Kidney (tissue), 14 donors: ENCODE measurements around the gene NEDD9. TPM values are rescaled to one million over a fixed set of nuclear protein-coding genes. Genes with fewer than 3 reads are reported as not detected.

Experiments used
- DNase-seq, 5 donors: peaks; one replicate each; pipeline ENCODE4 v3.0.0-alpha.2; 2013 to 2020
- FAIRE-seq: peaks from 2 replicates; lab custom pipeline; 2012; peaks lifted over from hg19 to GRCh38; lab: Jason Lieb, UNC
- H3K27ac ChIP-seq, 2 donors: one replicate each; pipeline ENCODE4 v1.7.0; 2013; ENCODE audit warnings: low read depth in 2 of 2, low read length in 2 of 2, inconsistent platforms in 1 of 2
- H3K27me3 ChIP-seq: one replicate; pipeline ENCODE4 v1.7.1; 2013; ENCODE audit warnings: low read length, inconsistent platforms; ENCODE audit not compliant: control insufficient read depth, insufficient read depth
- H3K36me3 ChIP-seq, 3 donors: one replicate each; pipeline versions ENCODE4 v1.7.0 to v1.7.1; 2013; ENCODE audit warnings: low read length in 3 of 3, control low read depth in 1 of 3, inconsistent platforms in 1 of 3; ENCODE audit not compliant: insufficient read depth in 3 of 3, control insufficient read depth in 2 of 3
- H3K4me1 ChIP-seq, 3 donors: one replicate each; pipeline versions ENCODE4 v1.7.0 to v1.7.1; 2013; ENCODE audit warnings: low read length in 3 of 3, inconsistent platforms in 1 of 3, low read depth in 1 of 3; ENCODE audit not compliant: control insufficient read depth in 2 of 3, insufficient read depth in 2 of 3
- H3K4me3 ChIP-seq, 3 donors: one replicate each; pipeline versions ENCODE4 v1.7.0 to v1.8.1; 2013; ENCODE audit warnings: low read length in 3 of 3, control low read depth in 1 of 3, inconsistent platforms in 1 of 3
- H3K9ac ChIP-seq, 3 donors: one replicate each; pipeline versions ENCODE4 v1.7.0 to v1.7.1; 2013; ENCODE audit warnings: low read length in 3 of 3, control low read depth in 1 of 3, inconsistent platforms in 1 of 3
- H3K9me3 ChIP-seq, 3 donors: one replicate each; pipeline versions ENCODE4 v1.7.0 to v1.7.1; 2013; ENCODE audit warnings: low read length in 3 of 3, control low read depth in 1 of 3, inconsistent platforms in 1 of 3; ENCODE audit not compliant: control insufficient read depth in 2 of 3, insufficient read depth in 1 of 3
- intact Hi-C: fragments of 100-400 bp; cut with DNase I; formaldehyde crosslinking; loops from one replicate; pipeline ENCODE4 v1.11.1; 2022
- polyA plus RNA-seq: library from polyadenylated mRNA; stranded (reverse); fragments of 350-450 nt; fragmentation: Illumina TruSeq; extraction: RNeasy Lipid Tissue Mini Kit (QIAGEN cat#74804); gene quantifications from one replicate; pipeline ENCODE4 v1.2.3, GENCODE V29; 2014; ENCODE audit warnings: low read depth, low replicate concordance; ENCODE audit not compliant: insufficient read depth
- total RNA-seq: library from RNA; stranded (reverse); fragmentation: NEBNext Ultra II Directional; extraction: Animal tissue kit (Norgen Biotek cat#: 25700); gene quantifications from one replicate; pipeline ENCODE4 v1.2.1, GENCODE V29; 2021
- TF ChIP-seq, protein P1 (sequence below): IDR thresholded peaks from 3 replicates; pipeline ENCODE4 v1.5.1; 2012; ENCODE audit warnings: mild to moderate bottlenecking, moderate library complexity, borderline replicate concordance; ENCODE audit not compliant: insufficient read depth; ENCODE audit errors: extremely low read depth
- donor health status: control.
- donor health status: control.
- donor health status: control.
- donor health status: control.
- donor health status: control.
- donor health status: DM: yes; HTN: yes; CAD: no.
- donor health status: Normal renal cell carcinoma (clear cell type).

The NEDD9 gene
- total and polyA plus RNA-seq, 2 donors from 2014 or later = 19.2 to 101 TPM

DNA sequence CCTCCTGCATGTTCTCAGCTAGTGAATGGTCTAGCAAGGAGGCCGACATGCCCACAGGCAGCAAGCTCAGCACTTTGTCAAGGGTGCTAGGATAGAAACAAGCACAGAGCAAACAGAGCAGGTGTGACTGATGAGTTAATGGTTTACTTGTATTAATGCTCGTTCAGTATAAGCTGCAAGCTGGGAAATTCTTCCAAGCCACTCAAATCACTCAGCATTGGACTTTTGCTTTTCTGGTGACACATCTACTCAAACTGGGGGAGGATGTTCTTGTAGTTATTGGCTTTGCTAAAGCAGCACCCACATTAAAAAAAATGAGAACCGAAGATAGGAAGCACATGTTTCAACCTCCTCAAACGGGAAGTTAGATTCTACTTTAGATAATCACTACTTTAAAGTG, 43.1 kb upstream of the NEDD9 start:
- DNase-seq = peak in 3 of 5 donors; percentile 49 to 84 (median 80)
- peaks cover 30 to 34% (median 32%) of the 10 kb centered on the region in 3 donors for H3K4me1 ChIP-seq

DNA sequence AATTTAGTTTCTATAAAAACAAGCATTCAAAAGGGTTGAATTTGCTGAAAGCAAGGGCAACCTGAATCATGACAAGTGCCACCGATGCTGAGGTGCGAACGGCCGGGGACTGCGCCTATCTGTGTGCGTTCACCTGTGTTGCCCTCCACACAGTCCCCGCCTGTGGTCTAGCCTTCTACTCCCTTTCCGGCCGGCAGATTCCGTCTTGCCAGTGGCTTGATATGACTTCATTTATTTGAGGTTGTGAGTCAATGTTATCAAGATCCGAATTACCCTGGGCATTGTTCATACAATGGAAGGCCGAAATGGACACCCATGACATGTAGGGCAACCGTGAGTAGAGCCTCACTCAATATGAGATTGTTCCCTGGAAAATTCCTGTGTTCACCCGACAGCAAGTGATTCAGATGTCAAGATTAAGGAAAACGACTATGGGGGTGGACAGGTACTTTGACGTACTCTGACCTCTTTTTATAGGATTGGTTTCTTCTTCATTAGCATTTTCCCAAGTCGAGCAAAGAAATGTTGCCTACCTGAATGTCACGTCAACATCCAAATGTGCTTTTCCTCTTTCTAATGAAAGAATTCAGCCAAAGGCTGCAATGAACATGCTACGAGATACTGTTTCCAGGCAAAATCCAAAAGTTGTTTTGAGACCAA, 41.1 kb upstream of the NEDD9 start:
- H3K4me3 ChIP-seq = no peak overlapping the region
- H3K4me1 ChIP-seq = peaks cover 28 to 42% (median 32%) of the 10 kb centered on the region in 3 donors
- FAIRE-seq (no peak), DNase-seq (no peak)
- intact Hi-C loops = no loop called here
- no peaks in the 10 kb centered on the region for H3K9me3 ChIP-seq
- peak overlapping the region in 1 of 2 donors; percentile 1 for H3K27ac ChIP-seq
- no peaks in the 10 kb centered on the region for H3K27me3 ChIP-seq
- no peaks in the 10 kb centered on the region for H3K36me3 ChIP-seq
- TF ChIP-seq, protein P1, sequence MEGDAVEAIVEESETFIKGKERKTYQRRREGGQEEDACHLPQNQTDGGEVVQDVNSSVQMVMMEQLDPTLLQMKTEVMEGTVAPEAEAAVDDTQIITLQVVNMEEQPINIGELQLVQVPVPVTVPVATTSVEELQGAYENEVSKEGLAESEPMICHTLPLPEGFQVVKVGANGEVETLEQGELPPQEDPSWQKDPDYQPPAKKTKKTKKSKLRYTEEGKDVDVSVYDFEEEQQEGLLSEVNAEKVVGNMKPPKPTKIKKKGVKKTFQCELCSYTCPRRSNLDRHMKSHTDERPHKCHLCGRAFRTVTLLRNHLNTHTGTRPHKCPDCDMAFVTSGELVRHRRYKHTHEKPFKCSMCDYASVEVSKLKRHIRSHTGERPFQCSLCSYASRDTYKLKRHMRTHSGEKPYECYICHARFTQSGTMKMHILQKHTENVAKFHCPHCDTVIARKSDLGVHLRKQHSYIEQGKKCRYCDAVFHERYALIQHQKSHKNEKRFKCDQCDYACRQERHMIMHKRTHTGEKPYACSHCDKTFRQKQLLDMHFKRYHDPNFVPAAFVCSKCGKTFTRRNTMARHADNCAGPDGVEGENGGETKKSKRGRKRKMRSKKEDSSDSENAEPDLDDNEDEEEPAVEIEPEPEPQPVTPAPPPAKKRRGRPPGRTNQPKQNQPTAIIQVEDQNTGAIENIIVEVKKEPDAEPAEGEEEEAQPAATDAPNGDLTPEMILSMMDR = no peak
- no peak overlapping the region for H3K9ac ChIP-seq

More for the DNA sequence above, 43.1 kb upstream of the NEDD9 start:
- H3K36me3 ChIP-seq = no peaks in the 10 kb centered on the region
- H3K4me3 ChIP-seq = no peak overlapping the region
- H3K27me3 ChIP-seq = no peaks in the 10 kb centered on the region
- no peak overlapping the region for H3K9ac ChIP-seq
- peak; percentile 38 for FAIRE-seq
- TF ChIP-seq, protein P1 = no peak
- H3K27ac ChIP-seq = no peak overlapping the region
- no peaks in the 10 kb centered on the region for H3K9me3 ChIP-seq
- intact Hi-C loops = no loop called here

DNA sequence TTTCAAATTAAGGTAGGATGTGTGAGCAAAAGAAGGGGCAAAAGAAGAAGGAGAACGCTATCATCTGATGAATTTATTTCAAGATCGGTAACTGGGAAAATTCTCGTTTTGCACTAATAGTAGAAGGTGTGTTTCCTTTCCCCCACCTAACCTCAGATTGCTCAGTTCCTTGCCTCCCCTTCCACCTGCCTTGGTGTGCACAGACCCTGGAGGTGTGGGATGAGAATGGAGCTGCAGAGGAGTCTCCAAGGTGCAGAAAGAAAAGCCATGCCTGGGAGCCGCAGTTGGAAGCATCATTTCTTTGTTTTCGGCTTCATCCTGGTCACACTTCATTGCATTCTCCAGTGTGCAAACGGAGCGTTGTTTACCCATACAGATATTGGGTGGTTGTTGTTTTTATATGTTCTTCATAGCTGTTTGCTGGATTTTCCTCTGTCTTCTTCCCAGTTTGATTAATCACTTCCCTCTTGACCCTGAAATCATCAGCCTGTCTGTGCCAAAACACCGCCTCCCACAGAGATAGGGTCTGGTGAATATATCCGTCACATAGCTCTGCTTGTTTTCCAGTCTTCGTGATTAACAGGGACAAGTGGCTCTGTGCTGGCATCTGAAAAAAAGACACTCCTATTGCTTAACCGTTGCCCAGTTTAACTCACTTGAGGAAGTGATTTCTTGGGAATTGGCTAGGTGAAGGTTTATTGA, 40.2 kb upstream of the NEDD9 start:
- Histone ChIP-seq H3K36me3 (no peaks in the 10 kb centered on the region), H3K9ac (no peak overlapping the region), H3K4me3 (no peak overlapping the region), H3K4me1 (peaks cover 23 to 41% (median 28%) of the 10 kb centered on the region in 3 donors), H3K9me3 (no peaks in the 10 kb centered on the region), H3K27ac (no peak overlapping the region), H3K27me3 (no peaks in the 10 kb centered on the region)
- intact Hi-C loops = no loop called here
- FAIRE-seq (no peak), DNase-seq (peak in 3 of 5 donors; percentile 61 to 85 (median 85))
- TF ChIP-seq, protein P1 = no peak
